GM12878 (cell line): ENCODE measurements around the gene GNB3. TPM values are rescaled to one million over a fixed set of nuclear protein-coding genes. Genes with fewer than 3 reads are reported as not detected.

ENCODE experiments used
- ATF2 ChIP-seq: IDR thresholded peaks from 2 replicates; pipeline ENCODE4 v1.6.1; 2012; ENCODE audit warnings: low read length, inconsistent platforms
- BCL11A ChIP-seq: IDR thresholded peaks from 2 replicates; pipeline ENCODE4 v1.6.1; 2011; ENCODE audit warnings: low read depth, low read length
- BHLHE40 ChIP-seq, 2 experiments: fragments of 450-650 bp in 1 of 2; IDR thresholded peaks; 2 replicates each; pipeline ENCODE4 v1.6.1; 2011 to 2017; ENCODE audit warnings: low read depth in 2 of 2, borderline replicate concordance in 1 of 2, improper control_type of control experiment in 1 of 2, low read length in 1 of 2, mild to moderate bottlenecking in 1 of 2
- CREB1 ChIP-seq: IDR thresholded peaks from 2 replicates; pipeline ENCODE4 v1.6.1; 2012; ENCODE audit warnings: low read depth, mild to moderate bottlenecking, inconsistent platforms
- EGR1 ChIP-seq, 2 experiments: IDR thresholded peaks; 1 replicate in 1 of 2; 2 replicates in 1 of 2; pipeline ENCODE4 v1.6.1; 2011 to 2012; ENCODE audit warnings: low read depth in 2 of 2, low read length in 2 of 2, borderline replicate concordance in 1 of 2, mild to moderate bottlenecking in 1 of 2, moderate library complexity in 1 of 2
- GABPA ChIP-seq: IDR thresholded peaks from 2 replicates; pipeline ENCODE4 v1.6.1; 2014; ENCODE audit warnings: antibody characterized with exemption, low read depth, mild to moderate bottlenecking, inconsistent platforms
- HCFC1 ChIP-seq: fragments of 150-350 bp; IDR thresholded peaks from 2 replicates; pipeline ENCODE4 v1.6.1; 2014; ENCODE audit warnings: low read length
- KLF5 ChIP-seq: fragments of 450-650 bp; IDR thresholded peaks from 2 replicates; pipeline ENCODE4 v1.6.1; 2014; ENCODE audit warnings: mild to moderate bottlenecking; ENCODE audit not compliant: partially characterized antibody
- MYC ChIP-seq: IDR thresholded peaks from 2 replicates; pipeline ENCODE4 v1.6.1; 2011; ENCODE audit warnings: mild to moderate bottlenecking, low read length, moderate library complexity, inconsistent platforms; ENCODE audit not compliant: insufficient read depth, insufficient replicate concordance, insufficient read length, severe bottlenecking
- NKRF ChIP-seq: fragments of 450-650 bp; conservative IDR thresholded peaks from 2 replicates; pipeline ENCODE4 v1.6.1; 2017; ENCODE audit warnings: mild to moderate bottlenecking, moderate library complexity
- NR2F1 ChIP-seq: fragments of 450-650 bp; conservative IDR thresholded peaks from 2 replicates; pipeline ENCODE4 v1.6.1; 2017; ENCODE audit warnings: mild to moderate bottlenecking
- NRF1 ChIP-seq: conservative IDR thresholded peaks from 2 replicates; pipeline ENCODE4 v1.6.1; 2011; ENCODE audit warnings: mild to moderate bottlenecking, low read depth, low read length, improper control_type of control experiment
- POLR2A ChIP-seq: IDR thresholded peaks from 2 replicates; pipeline ENCODE4 v1.6.1; 2011; ENCODE audit warnings: low read depth, mild to moderate bottlenecking, low read length
- POLR2AphosphoS5 ChIP-seq: IDR thresholded peaks from 2 replicates; pipeline ENCODE4 v1.6.1; 2011; ENCODE audit warnings: mild to moderate bottlenecking, low read length, inconsistent platforms
- POU2F2 ChIP-seq: IDR thresholded peaks from 3 replicates; pipeline ENCODE4 v1.6.1; 2011; ENCODE audit warnings: low read depth, mild to moderate bottlenecking, low read length, borderline replicate concordance
- SP1 ChIP-seq: IDR thresholded peaks from one replicate; pipeline ENCODE4 v1.6.1; 2011; ENCODE audit warnings: low read depth, low read length
- STAT3 ChIP-seq: IDR thresholded peaks from 2 replicates; pipeline ENCODE4 v1.6.1; 2011; ENCODE audit warnings: low read depth, low read length, improper control_type of control experiment
- TAF1 ChIP-seq: IDR thresholded peaks from 2 replicates; pipeline ENCODE4 v1.6.1; 2011; ENCODE audit warnings: mild to moderate bottlenecking, low read depth, low read length, borderline replicate concordance
- TCF12 ChIP-seq: IDR thresholded peaks from 2 replicates; pipeline ENCODE4 v1.6.1; 2011; ENCODE audit warnings: low read depth, mild to moderate bottlenecking, low read length
- YY1 ChIP-seq: IDR thresholded peaks from 2 replicates; pipeline ENCODE4 v1.6.1; 2011; ENCODE audit warnings: low read depth, mild to moderate bottlenecking, low read length
- ZNF274 ChIP-seq: IDR thresholded peaks from one replicate; pipeline ENCODE4 v1.8.0; 2011; ENCODE audit not compliant: insufficient read length, insufficient read depth
- ZNF384 ChIP-seq: IDR thresholded peaks from 2 replicates; pipeline ENCODE4 v1.6.1; 2012; ENCODE audit warnings: low read depth, mild to moderate bottlenecking, low read length, improper control_type of control experiment, borderline replicate concordance
- ZNF687 ChIP-seq: fragments of 450-650 bp; IDR thresholded peaks from 2 replicates; pipeline ENCODE4 v1.6.1; 2017; ENCODE audit warnings: mild to moderate bottlenecking, moderate library complexity
- ZZZ3 ChIP-seq: IDR thresholded peaks from 2 replicates; pipeline ENCODE4 v1.6.1; 2011; ENCODE audit warnings: low read depth; ENCODE audit not compliant: control insufficient read depth, insufficient read length
- polyA plus RNA-seq, 11 experiments: library from polyadenylated mRNA; depleted of rRNA in 4 of 11; unstranded in 6 of 11; stranded (reverse) in 5 of 11; fragments of >200 nt; fragmentation: Nextera tagmentation in 4 of 11; fragmentation: Illumina TruSeq in 1 of 11; extraction: Ambion mirVana in 4 of 11; extraction: Trizol in 1 of 11; gene quantifications; 1 replicate in 1 of 11; 2 replicates in 10 of 11; pipeline versions ENCODE4 v1.2.1 to v1.2.3, GENCODE V29; 2011 to 2016; ENCODE audit warnings: inconsistent platforms in 2 of 11, missing spikeins in 2 of 11, low read depth in 1 of 11
- total RNA-seq, 4 experiments: library from RNA; depleted of rRNA in 3 of 4; stranded (reverse); fragments of >200 nt in 3 of 4; fragmentation: Illumina TruSeq in 1 of 4; extraction: Trizol in 1 of 4; gene quantifications; 2 replicates each; pipeline versions ENCODE4 v1.2.1 to v1.2.3, GENCODE V29; 2013 to 2021

Gene GNB3
- total and polyA plus RNA-seq, 10 of the 15 experiments (the other 5 are each of a cell fraction or from before 2014, with no cell fraction given): 0.05 to 1.1 (median 0.36) TPM

- TF ChIP-seq ZNF687 (peak; percentile 73), BCL11A (no peak), KLF5 (peak; percentile 37), BHLHE40 (IDR thresholded peaks at IDR 0.05; ENCODE audit: borderline replicate concordance in 1 of 2, low read depth in 2 of 2, low read length in 1 of 2) (0 out of 4 replicates have a peak, but pooled peaks of 1 of the 2 experiments have one; percentile 28), NRF1 (0 out of 2 replicates have a peak, but pooled peaks have one; percentile 24), CREB1 (peak; percentile 21; the same call in 1 of the 2 replicates), ZNF274 (no peak), POU2F2 (peak; percentile 93), ATF2 (no peak), TCF12 (peak; percentile 74; the same call in 1 of the 2 replicates), ZZZ3 (no peak), NR2F1 (peak; percentile 52; the same call in 1 of the 2 replicates), ZNF384 (no peak), YY1 (peak; percentile 90), MYC (peak; percentile 84), STAT3 (no peak), SP1 (peak; percentile 56), TAF1 (peak; percentile 97), NKRF (peak; percentile 90), POLR2A (peak; percentile 88), HCFC1 (peak; percentile 45; the same call in 1 of the 2 replicates), GABPA (no peak), POLR2AphosphoS5 (peak; percentile 99), EGR1 (IDR thresholded peaks at IDR 0.05; ENCODE audit: borderline replicate concordance in 1 of 2, low read depth in 2 of 2, low read length in 2 of 2) (peak in 1 of 2 experiments; percentile 38; a peak in 1 of 3 replicates)
Observed at GRCh38 chr12:6867413-6868210, 26.9 kb downstream of the GNB3 start, which contains the start of gene TPI1 (continued).
